COLO668 (cell line): ENCODE data around the gene MSRB2.
"Not testable (repeated sequence)": the region's sequence is repeated elsewhere in the genome, so short reads cannot be mapped to it uniquely, and the experiment has no call there.

Experiments used
- DNase-seq: peaks from one replicate; lab custom pipeline; 2025; ENCODE audit not compliant: unreplicated experiment; lab: John Stamatoyannopoulos, UW

The MSRB2 gene

GRCh38 chr10:23095404-23095965 is at the start of gene MSRB2:
Gene MSRB2, plus strand, starts transcription at chr10:23095579. Its CDS starts 30 bp downstream, at chr10:23095609.
- peak; percentile 91 for DNase-seq

DNA sequence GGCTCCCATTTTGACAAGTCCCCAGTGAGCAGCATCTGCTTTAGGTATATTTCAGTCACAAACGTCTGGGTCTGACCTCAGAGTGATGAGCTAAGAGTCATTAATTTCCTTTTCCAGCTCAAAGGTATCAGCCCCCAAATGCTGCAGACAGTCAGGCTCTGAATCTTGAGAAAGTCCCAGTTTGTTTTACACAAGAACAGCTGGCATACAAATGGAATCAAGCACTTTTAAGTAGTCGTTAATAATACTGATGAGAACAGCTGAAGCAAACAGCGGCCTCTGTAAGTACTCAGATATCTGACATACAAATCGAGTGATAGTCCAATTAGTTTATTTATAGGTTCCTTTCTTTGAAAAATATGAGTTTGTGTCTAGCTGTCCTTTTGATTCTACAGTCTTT is 49.4 kb upstream of the MSRB2 start:
- DNase-seq, result no peak

- no peak for DNase-seq
Measured at GRCh38 chr10:23047201-23048050, 48.0 kb upstream of the MSRB2 start.

GRCh38 chr10:23048191-23048590 is 47.2 kb upstream of the MSRB2 start:
- no peak for DNase-seq

DNA sequence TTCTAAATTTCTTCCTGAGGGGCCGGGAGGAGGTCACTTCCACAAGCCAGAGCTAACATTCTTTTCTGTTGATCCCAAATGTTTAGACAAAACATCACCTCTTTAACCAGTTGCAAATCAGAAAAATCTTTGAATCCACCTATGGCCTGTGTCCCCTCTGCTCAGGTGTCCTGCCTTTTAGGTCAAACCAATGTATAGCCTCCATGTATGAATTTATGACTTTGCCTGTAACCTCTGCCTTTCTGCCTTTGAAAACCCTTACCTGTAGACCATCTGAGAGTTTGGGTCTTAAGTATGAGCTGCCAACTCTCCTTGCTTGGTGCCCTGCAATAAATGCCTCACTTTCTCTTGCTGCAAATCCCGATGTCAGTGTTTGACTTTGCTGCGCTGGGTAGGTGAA is 44.1 kb upstream of the MSRB2 start:
- no peak for DNase-seq

DNA sequence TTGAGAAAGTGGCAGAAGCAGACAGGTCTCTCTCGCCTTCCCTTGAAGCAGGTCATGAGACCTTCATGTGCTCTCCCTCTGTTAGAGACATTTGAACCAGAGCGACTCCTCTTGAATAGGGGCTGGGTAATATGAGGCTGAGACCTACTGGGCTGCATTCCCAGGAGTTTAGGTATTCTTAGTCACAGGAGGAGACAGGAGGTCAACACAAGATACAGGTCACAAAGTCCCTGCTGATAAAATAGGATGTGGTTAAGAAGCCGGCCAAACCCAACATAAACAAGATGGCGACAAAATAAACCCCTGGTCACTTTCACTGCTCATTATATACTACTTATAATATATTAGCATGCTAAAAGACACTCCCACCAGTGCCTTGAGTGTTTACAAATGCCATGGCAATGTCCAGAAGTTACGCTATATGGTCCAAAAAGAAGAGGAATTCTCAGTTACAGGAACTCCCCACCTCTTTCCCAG is 43.5 kb upstream of the MSRB2 start:
- no peak for DNase-seq

DNA sequence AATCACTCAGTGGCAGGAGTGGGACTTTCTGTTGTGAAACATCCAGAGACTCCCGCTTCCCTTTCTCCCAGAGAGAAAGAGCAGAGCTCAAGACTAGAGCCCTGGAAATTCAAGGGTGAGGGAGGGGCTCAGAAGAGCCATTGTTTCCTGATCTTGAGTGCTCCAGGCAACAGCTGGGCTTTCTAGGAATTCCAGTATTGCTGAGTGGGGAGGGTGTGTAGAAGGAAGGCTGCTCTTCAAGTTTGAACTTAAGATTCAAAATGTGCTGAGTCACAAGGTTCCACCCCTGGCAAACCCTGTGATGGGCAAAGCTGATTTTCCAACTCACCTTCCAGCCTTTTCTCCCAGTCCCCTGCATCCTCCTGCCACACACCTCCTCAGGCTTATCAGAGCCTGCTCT is 42.3 kb upstream of the MSRB2 start:
- DNase-seq, result no peak

- DNase-seq, result no peak
Measured at GRCh38 chr10:23055424-23056185, 39.8 kb upstream of the MSRB2 start.

DNA sequence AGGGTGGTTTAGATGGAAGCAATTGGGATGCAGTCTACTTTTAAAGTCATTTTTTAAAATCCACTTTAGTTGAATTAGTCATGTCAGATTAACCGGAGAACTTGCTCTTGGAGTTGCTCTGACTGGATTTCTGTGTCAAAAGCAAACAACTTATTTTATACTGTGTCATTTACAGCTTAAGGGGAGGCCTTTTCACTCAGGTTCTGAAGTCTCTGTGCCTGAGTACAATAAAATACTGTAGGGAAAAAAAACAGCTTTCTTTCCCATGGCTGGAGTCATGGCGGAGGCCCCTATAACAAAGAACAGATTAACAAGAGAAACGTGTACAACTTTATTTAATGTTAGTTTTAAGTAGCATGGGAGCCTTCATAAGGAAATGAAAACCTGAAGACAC is 39.2 kb upstream of the MSRB2 start:
- DNase-seq, result no peak

- no peak for DNase-seq
Measured at GRCh38 chr10:23058366-23058765, 37.0 kb upstream of the MSRB2 start.

DNA sequence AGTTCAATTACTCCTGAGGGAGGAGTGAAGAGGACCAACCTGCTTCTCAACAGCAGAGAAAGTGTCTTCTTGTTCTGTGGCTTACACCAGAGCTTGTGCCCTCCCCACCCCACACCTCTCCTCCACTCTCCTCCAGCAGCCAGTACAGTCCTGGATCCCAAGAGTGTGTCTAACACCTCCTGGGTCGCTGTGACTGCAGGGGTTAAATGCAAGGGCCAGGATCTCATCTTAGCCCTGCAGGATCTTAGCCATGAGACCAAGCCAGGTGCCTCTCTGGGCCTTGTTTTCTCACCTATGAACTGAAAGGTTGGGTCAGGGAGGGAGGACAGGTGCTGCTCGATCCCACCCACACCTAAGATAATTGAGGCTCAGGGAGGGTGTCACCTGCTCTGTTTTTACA is 34.5 kb upstream of the MSRB2 start:
- DNase-seq, result peak; percentile 9

GRCh38 chr10:23063045-23063972 is 32.1 kb upstream of the MSRB2 start:
- no peak for DNase-seq

GRCh38 chr10:23063973-23064812 is 31.2 kb upstream of the MSRB2 start:
- no peak for DNase-seq

GRCh38 chr10:23064813-23065114 is 30.6 kb upstream of the MSRB2 start:
- not testable (repeated sequence) for DNase-seq

GRCh38 chr10:23065181-23065948 is 30.0 kb upstream of the MSRB2 start:
- no peak for DNase-seq

GRCh38 chr10:23067337-23067736 is 28.0 kb upstream of the MSRB2 start:
- no peak for DNase-seq

DNA sequence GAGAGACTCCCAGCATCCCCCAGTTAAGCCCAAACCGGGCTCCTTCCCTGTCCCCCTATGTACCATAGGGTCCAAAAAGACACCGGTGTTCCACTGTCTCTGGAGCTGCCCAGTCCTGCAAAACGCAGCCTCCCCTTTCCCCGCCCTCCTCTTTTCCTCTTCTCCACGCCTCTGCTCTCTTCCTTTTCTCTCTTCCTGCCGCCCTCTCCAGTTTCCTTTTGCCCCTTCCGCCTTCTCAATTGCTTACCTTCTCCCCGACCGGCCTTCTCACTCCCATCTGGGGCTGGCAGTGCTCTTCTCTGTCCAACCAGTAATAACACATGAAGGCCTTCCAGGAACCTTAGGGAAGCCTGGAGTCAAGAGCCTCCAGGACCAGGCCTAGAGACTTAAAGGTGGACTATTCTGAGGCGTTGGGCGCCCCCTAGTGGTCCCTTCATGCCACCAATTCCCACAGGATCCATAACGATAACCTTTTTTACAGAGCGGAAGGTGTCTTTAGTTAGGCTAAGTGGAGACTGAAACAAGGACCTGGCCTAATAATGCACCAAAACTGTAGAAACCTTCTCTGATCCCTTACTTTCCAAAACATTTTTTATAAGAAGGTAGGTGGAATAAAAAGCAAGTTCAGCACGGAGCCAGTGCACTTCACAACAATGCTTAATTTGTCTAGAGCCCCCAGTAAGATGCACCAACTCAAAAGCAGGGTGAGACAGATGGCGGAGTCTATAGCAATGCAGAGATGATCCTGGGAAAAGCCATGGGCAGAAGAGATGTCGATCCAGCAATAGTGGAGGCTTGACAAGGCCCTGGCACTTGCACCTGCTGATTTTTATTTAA is 27.2 kb upstream of the MSRB2 start:
- DNase-seq, result peak; percentile 67

DNA sequence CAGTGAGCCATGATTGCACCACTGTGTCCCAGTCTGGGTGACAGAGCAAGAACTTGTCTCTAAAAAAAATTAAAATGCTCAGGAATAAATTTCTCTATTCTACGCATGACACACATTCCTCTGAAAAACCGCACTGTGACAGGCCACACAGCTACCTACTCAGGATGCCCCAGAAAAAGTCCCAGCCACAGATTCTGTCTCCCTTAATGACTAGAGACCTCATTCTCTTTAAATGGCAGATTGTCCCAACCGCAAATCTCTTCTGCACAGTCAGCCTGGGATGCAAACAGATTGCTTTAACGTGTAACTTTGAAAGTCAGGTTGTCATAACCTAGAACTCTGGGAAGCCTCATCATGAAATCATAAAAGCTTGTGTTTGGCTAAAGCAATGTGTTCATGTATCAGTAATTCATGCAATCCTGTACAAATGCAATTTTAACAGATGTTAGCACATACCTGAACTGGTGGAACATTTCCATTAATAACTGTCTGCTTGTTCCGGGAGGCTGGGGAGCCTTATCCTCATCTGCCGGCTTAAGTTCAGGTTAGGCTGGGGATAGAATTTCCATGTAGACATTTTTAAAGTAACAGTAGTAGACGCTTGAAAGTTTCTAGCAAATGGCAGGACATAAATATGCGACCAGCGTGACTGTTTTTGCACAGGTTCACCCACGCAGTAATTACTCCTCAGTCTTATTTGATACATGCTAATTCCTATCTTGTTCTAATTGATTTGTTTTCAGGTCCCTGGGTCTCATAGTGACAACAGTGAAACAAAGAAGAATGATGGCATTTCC is 26.2 kb upstream of the MSRB2 start:
- DNase-seq, result no peak
